ES-I3 (cell line): Measurements from ENCODE around the gene ATXN1.

Experiments
- H3K36me3 ChIP-seq: 2 replicates; pipeline ENCODE4 v1.6.1; 2013; ENCODE audit warnings: mild to moderate bottlenecking, low read length, control low read depth, moderate library complexity; ENCODE audit not compliant: insufficient read depth
- H3K4me1 ChIP-seq: 2 replicates; pipeline ENCODE4 v1.6.1; 2013; ENCODE audit warnings: mild to moderate bottlenecking, control low read depth, low read length; ENCODE audit not compliant: insufficient read depth
- H3K9ac ChIP-seq: 2 replicates; pipeline ENCODE4 v1.6.1; 2013; ENCODE audit warnings: low read depth, mild to moderate bottlenecking, low read length, moderate library complexity
- H3K9me3 ChIP-seq: 2 replicates; pipeline ENCODE4 v1.6.1; 2013; ENCODE audit warnings: mild to moderate bottlenecking, low read length, moderate library complexity; ENCODE audit not compliant: control insufficient read depth, insufficient read depth

ATXN1 gene

GRCh38 chr6:16450285-16450684, 311.0 kb downstream of the ATXN1 start:
- no peaks in the 10 kb centered on the region for H3K9me3 ChIP-seq
- no peaks in the 10 kb centered on the region; the same call in 1 of the 2 replicates for H3K4me1 ChIP-seq
- H3K9ac ChIP-seq: no peak overlapping the region
- no peaks in the 10 kb centered on the region for H3K36me3 ChIP-seq

DNA sequence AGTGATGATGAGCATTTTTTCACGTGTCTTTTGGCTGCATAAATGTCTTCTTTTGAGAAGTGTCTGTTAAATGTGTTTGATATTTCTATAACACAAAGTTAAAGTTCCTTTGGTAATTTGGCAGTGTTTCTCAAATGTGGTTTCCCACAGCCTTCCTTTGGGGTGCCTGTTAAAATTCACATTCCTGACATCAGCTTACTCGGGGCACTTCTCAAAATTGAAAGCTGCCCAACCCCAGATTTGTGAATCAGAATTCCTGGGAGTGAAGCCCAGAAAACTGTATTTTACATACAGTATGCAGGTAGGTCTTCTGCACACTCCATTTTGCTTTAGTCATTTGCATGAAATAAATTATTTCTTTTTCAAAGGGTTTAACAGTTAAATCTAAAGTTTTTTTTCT, 315.0 kb downstream of the ATXN1 start:
- Histone ChIP-seq H3K9ac (no peak overlapping the region), H3K4me1 (no peaks in the 10 kb centered on the region; the same call in 1 of the 2 replicates), H3K9me3 (no peaks in the 10 kb centered on the region), H3K36me3 (no peaks in the 10 kb centered on the region)

- no peaks in the 10 kb centered on the region for H3K9me3 ChIP-seq
- H3K9ac ChIP-seq: no peak overlapping the region
- no peaks in the 10 kb centered on the region for H3K36me3 ChIP-seq
- H3K4me1 ChIP-seq: peaks cover 4% of the 10 kb centered on the region; the same call in 1 of the 2 replicates
Observed at GRCh38 chr6:16442031-16442430, 319.2 kb downstream of the ATXN1 start.

DNA sequence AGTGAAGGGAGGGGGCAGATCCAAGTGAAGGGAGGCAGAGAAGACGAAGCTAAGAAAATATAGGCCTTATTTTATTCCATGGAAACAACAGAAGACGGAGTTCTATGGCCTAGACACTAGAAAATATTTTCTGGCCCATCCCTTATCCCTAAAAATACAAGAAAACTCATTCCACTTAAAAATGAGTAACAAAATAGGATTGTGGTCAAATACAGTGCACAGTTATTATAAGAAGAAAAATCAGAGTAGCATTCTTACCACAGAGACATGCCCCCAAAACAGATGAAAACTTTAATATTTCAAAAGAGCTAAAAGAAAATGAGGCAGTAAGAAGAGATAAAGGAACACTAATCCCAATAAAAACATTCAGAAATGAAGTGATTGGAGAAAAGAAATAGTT, 320.0 kb downstream of the ATXN1 start:
- Histone ChIP-seq H3K4me1 (peaks cover 4% of the 10 kb centered on the region; the same call in 1 of the 2 replicates), H3K9me3 (no peaks in the 10 kb centered on the region), H3K9ac (no peak overlapping the region), H3K36me3 (no peaks in the 10 kb centered on the region)

DNA sequence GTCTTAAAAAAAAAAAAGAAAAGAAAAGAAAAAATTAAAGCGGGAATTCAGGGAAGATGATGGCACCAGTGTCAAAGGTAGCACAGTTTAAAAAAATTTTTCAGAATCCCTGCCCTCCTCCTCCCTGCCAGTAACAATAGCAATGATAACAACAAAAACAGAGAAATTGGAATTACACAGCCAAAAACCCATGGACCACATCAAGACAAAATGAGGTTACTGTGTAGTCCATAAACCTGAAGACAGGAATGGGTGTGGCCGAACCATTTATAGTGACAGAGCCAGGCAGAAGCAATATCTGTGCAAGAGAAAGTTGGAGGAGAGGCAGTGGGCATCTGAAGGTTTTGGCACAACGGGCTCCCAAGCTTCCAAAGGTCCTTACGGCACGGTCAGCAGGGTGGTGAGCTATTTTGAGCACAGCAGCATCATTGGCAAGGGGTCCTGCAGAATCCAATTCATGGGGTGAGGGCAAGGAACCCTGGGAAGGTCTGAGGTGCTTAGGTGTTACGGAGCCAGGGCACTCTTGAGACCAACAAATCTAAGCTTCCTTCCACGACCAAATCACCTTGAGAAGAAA, 320.5 kb downstream of the ATXN1 start:
- Histone ChIP-seq H3K36me3 (no peaks in the 10 kb centered on the region), H3K9me3 (no peaks in the 10 kb centered on the region), H3K4me1 (peaks cover 4% of the 10 kb centered on the region; the same call in 1 of the 2 replicates), H3K9ac (no peak overlapping the region)

- H3K4me1 ChIP-seq: peaks cover 4% of the 10 kb centered on the region; the same call in 1 of the 2 replicates
Observed at GRCh38 chr6:16438718-16439591, 322.3 kb downstream of the ATXN1 start.

GRCh38 chr6:16437984-16438383, 323.3 kb downstream of the ATXN1 start:
- H3K9ac ChIP-seq: no peak overlapping the region
- H3K4me1 ChIP-seq: peaks cover 4% of the 10 kb centered on the region
- no peaks in the 10 kb centered on the region for H3K36me3 ChIP-seq
- no peaks in the 10 kb centered on the region for H3K9me3 ChIP-seq

More at GRCh38 chr6:16438718-16439591, 322.3 kb downstream of the ATXN1 start:
- Histone ChIP-seq H3K9ac (no peak overlapping the region), H3K36me3 (no peaks in the 10 kb centered on the region), H3K9me3 (no peaks in the 10 kb centered on the region)

DNA sequence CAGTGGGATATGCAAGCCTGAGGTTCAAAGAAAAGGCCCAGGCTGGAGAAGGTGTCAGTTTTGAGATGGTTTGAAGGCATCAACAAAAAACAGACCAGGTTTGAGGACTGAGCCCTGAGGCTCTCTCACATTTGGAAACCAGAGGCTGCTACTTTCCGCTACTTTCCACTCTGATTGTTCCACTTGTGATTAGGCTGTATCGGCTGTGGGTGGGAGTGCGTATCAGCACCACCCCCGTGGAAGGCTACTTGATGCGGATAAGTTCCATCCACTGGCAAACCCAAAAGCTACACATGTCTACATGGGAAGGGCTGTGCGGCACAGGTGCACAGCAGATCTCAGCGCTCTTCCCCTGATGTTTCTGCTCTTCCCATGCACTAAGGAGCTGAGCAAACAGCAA, 324.2 kb downstream of the ATXN1 start:
- H3K4me1 ChIP-seq: peaks cover 4% of the 10 kb centered on the region
- no peaks in the 10 kb centered on the region for H3K9me3 ChIP-seq
- H3K9ac ChIP-seq: no peak overlapping the region
- H3K36me3 ChIP-seq: no peaks in the 10 kb centered on the region

DNA sequence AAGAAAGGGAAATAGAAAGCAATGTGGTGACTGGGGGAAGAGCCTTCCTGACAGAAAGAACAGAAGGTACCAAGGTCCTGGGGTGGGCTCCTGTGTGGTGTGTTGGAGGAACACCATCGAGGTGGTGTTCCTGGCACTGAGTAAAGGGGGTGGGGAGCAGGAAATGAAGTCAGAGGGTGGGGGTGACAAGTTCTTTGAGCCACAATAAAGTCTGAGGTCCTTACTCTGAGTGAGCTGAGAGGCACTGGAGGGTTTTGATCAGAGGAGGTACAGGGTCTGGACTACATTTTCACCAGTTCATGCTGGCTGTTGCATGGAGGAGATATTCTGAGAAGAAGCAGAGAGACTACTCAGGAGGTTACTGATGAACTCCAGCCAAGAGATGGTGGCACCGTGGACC, 324.7 kb downstream of the ATXN1 start:
- Histone ChIP-seq H3K36me3 (no peaks in the 10 kb centered on the region), H3K9me3 (no peaks in the 10 kb centered on the region), H3K4me1 (peaks cover 4% of the 10 kb centered on the region), H3K9ac (no peak overlapping the region)

DNA sequence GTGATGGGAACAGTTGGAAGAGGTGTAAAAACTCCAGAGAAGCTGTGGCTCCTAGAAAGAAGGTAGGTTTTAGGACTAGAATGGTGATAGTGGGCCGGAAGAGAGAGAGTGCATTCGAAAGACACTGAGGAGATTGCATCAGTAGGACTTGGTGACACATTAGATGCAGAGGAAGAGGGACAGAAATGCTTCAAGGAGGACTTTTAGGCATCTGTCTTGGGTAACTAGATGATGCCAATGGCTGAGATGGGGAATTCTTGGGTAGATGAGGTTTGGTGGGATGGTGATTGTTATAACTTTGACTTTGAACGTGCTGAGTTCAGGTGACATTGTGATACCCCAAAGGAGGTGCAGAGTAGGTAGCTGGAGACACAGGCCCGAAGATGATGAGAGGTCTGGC, 326.4 kb downstream of the ATXN1 start:
- Histone ChIP-seq H3K36me3 (no peaks in the 10 kb centered on the region), H3K9ac (no peak overlapping the region), H3K9me3 (no peaks in the 10 kb centered on the region), H3K4me1 (peaks cover 4% of the 10 kb centered on the region)

- Histone ChIP-seq H3K4me1 (no peaks in the 10 kb centered on the region; the same call in 1 of the 2 replicates), H3K36me3 (no peaks in the 10 kb centered on the region), H3K9me3 (no peaks in the 10 kb centered on the region), H3K9ac (no peak overlapping the region)
Observed at GRCh38 chr6:16433338-16433890, 327.8 kb downstream of the ATXN1 start.

DNA sequence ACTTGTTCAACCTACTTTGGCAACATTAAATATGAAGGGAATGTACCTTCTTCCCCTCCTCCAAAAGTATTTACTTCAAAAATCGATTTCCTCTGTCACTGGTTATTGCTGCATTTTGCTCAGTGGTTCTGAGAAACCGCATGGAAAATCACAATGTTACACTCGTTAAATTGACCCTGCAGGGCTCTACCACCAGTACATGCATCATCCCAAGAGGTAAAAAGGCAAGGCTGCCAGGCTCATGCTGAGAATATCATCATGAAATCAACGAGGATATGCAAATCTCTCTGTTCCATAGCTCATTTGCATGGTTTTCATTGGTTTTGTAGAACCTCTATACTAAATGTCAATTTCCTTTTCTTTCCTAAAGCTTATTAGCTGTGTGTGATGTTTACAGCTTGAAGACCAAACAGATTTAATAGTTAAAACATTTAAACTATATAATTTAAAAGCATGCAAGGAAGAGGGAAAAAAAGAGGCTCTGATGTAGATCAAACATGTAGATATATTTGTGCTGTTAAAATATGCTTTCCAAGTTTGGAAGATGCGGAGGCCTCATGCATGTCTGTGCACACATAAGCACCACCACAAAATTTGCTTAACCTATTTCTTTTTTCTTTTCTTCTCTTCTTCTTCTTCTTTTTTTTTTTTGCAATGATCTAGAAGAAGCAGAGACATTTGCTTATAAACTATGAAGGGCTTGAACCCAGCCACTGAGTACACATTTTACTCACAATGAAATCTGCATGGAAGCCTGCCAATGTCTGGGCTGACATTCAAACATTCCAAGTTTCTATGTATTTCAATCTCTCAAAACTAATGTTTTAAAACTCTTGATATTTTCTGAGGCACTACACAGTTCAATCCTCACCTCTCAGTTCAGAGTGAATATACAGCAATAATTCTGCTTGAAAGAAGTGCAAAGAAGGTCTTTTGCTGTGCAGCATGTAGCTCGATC, 328.9 kb downstream of the ATXN1 start:
- no peaks in the 10 kb centered on the region; the same call in 1 of the 2 replicates for H3K4me1 ChIP-seq
- no peak overlapping the region for H3K9ac ChIP-seq
- H3K36me3 ChIP-seq: no peaks in the 10 kb centered on the region
- H3K9me3 ChIP-seq: no peaks in the 10 kb centered on the region

- Histone ChIP-seq H3K4me1 (no peaks in the 10 kb centered on the region; the same call in 1 of the 2 replicates), H3K9ac (no peak overlapping the region), H3K36me3 (no peaks in the 10 kb centered on the region), H3K9me3 (no peaks in the 10 kb centered on the region)
Observed at GRCh38 chr6:16431106-16431505, 330.2 kb downstream of the ATXN1 start.
